HepG2 (cell line): ENCODE measurements around the gene RHBDF2. TPM values are rescaled to one million over a fixed set of nuclear protein-coding genes. Genes with fewer than 3 reads are reported as not detected.

Source experiments
- DDIT3 ChIP-seq: sonication (generic); formaldehyde crosslinking; IDR thresholded peaks from 2 replicates; pipeline ENCODE4 v1.4.0; 2020; ENCODE audit warnings: mild to moderate bottlenecking, missing genetic modification reagents
- GTF2F1 ChIP-seq: fragments of 150-350 bp; IDR thresholded peaks from 2 replicates; pipeline ENCODE4 v1.6.1; 2014; ENCODE audit warnings: low read length
- HNRNPLL ChIP-seq: fragments of 200-400 bp; formaldehyde crosslinking; IDR thresholded peaks from 2 replicates; pipeline ENCODE4 v1.6.1; 2017; ENCODE audit warnings: mild to moderate bottlenecking, low read depth, low read length; ENCODE audit not compliant: poor library complexity, severe bottlenecking
- HOXD1 ChIP-seq: sonication (generic); formaldehyde crosslinking; IDR thresholded peaks from 2 replicates; pipeline ENCODE4 v1.5.0; 2020; ENCODE audit warnings: missing genetic modification reagents
- MAF1 ChIP-seq: sonication (generic); formaldehyde crosslinking; IDR thresholded peaks from 2 replicates; pipeline ENCODE4 v1.5.0; 2020; ENCODE audit warnings: missing genetic modification reagents, borderline replicate concordance
- MTF1 ChIP-seq: sonication (generic); formaldehyde crosslinking; IDR thresholded peaks from 2 replicates; pipeline ENCODE4 v1.5.0; 2020; ENCODE audit warnings: missing genetic modification reagents
- NR3C1 ChIP-seq: sonication (generic); formaldehyde crosslinking; IDR thresholded peaks from 2 replicates; pipeline ENCODE4 v1.4.0; 2020; ENCODE audit warnings: missing genetic modification reagents
- PATZ1 ChIP-seq: sonication (generic); formaldehyde crosslinking; IDR thresholded peaks from 2 replicates; pipeline ENCODE4 v1.4.0; 2020; ENCODE audit warnings: missing genetic modification reagents
- PAWR ChIP-seq: sonication (generic); formaldehyde crosslinking; IDR thresholded peaks from 2 replicates; pipeline ENCODE4 v1.4.0; 2020; ENCODE audit warnings: missing genetic modification reagents, mild to moderate bottlenecking, borderline replicate concordance
- PTBP1 ChIP-seq: fragments of 200-400 bp; formaldehyde crosslinking; IDR thresholded peaks from 2 replicates; pipeline ENCODE4 v1.6.1; 2018; ENCODE audit warnings: low read length, low read depth; ENCODE audit not compliant: poor library complexity, severe bottlenecking
- RARA ChIP-seq: IDR thresholded peaks from 2 replicates; pipeline ENCODE4 v1.6.1; 2016; ENCODE audit warnings: missing genetic modification reagents, missing compliant biosample characterization
- RBM39 ChIP-seq: fragments of 200-400 bp; formaldehyde crosslinking; IDR thresholded peaks from one replicate; pipeline ENCODE4 v1.6.1; 2018; ENCODE audit warnings: antibody characterized with exemption, mild to moderate bottlenecking, low read depth, low read length; ENCODE audit not compliant: poor library complexity, severe bottlenecking
- RFXAP ChIP-seq: sonication (generic); formaldehyde crosslinking; IDR thresholded peaks from 2 replicates; pipeline ENCODE4 v1.4.0; 2020; ENCODE audit warnings: missing genetic modification reagents, borderline replicate concordance
- SAFB2 ChIP-seq: sonication (generic); formaldehyde crosslinking; IDR thresholded peaks from 2 replicates; pipeline ENCODE4 v1.5.1; 2020; ENCODE audit warnings: missing genetic modification reagents, low read depth, mild to moderate bottlenecking, borderline replicate concordance
- THAP7 ChIP-seq: sonication (generic); formaldehyde crosslinking; IDR thresholded peaks from 2 replicates; pipeline ENCODE4 v1.8.1; 2023; ENCODE audit warnings: mild to moderate bottlenecking, missing genetic modification reagents
- WIZ ChIP-seq: sonication (generic); formaldehyde crosslinking; IDR thresholded peaks from 2 replicates; pipeline ENCODE4 v1.5.1; 2020; ENCODE audit warnings: mild to moderate bottlenecking, missing genetic modification reagents
- XRCC5 ChIP-seq: fragments of 200-400 bp; formaldehyde crosslinking; optimal IDR thresholded peaks from 2 replicates; pipeline ENCODE3; 2017; ENCODE audit warnings: mild to moderate bottlenecking, low read length
- ZBTB25 ChIP-seq: IDR thresholded peaks from 2 replicates; pipeline ENCODE4 v1.6.1; 2018; ENCODE audit warnings: missing genetic modification reagents
- ZBTB3 ChIP-seq: sonication (generic); formaldehyde crosslinking; IDR thresholded peaks from 2 replicates; pipeline ENCODE4 v1.4.0; 2020; ENCODE audit warnings: low read depth, mild to moderate bottlenecking, moderate library complexity, missing genetic modification reagents, borderline replicate concordance
- ZBTB34 ChIP-seq: sonication (generic); formaldehyde crosslinking; IDR thresholded peaks from 2 replicates; pipeline ENCODE4 v1.8.0; 2022; ENCODE audit warnings: mild to moderate bottlenecking, missing genetic modification reagents
- ZBTB39 ChIP-seq: sonication (generic); formaldehyde crosslinking; IDR thresholded peaks from 2 replicates; pipeline ENCODE4 v1.5.0; 2020; ENCODE audit warnings: missing genetic modification reagents
- ZNF605 ChIP-seq: sonication (generic); formaldehyde crosslinking; IDR thresholded peaks from 2 replicates; pipeline ENCODE4 v1.8.0; 2022; ENCODE audit warnings: mild to moderate bottlenecking, missing genetic modification reagents
- polyA plus RNA-seq, 8 experiments: library from polyadenylated mRNA; depleted of rRNA in 3 of 8; stranded (reverse) in 7 of 8; unstranded in 1 of 8; fragments of >200 nt; fragmentation: Illumina TruSeq in 4 of 8; extraction: Trizol in 4 of 8; gene quantifications; 2 replicates each; pipeline versions ENCODE4 v1.2.1 to v1.2.3, GENCODE V29; 2011 to 2016; ENCODE audit warnings: low read depth in 4 of 8, missing spikeins in 1 of 8, mixed read lengths in 1 of 8; ENCODE audit not compliant: insufficient read depth in 1 of 8
- total RNA-seq, 5 experiments: library from RNA; depleted of rRNA; stranded (reverse); fragments of >200 nt; fragmentation: Illumina TruSeq; extraction: Trizol; gene quantifications; 2 replicates each; pipeline ENCODE4 v1.2.3, GENCODE V29; 2016; ENCODE audit warnings: low read depth in 1 of 5

RHBDF2 gene
- total and polyA plus RNA-seq, 2 of the 13 experiments (the other 11 are each of a cell fraction or from before 2014, with no cell fraction given), result 7.8 to 24.2 TPM

GRCh38 chr17:76501018-76501826 lies at the start of gene RHBDF2 (continued):
- peak; percentile 23 for TF ChIP-seq RBM39
- no peak for TF ChIP-seq PTBP1
- TF ChIP-seq XRCC5, result peak; percentile 52
- TF ChIP-seq MAF1, result no peak
- TF ChIP-seq PAWR (CRISPR knock-in tag), result no peak
- TF ChIP-seq NR3C1 (CRISPR knock-in tag), result no peak
- TF ChIP-seq ZBTB25 (CRISPR knock-in tag), result no peak
- no peak for TF ChIP-seq RFXAP (CRISPR knock-in tag)
- TF ChIP-seq DDIT3 (CRISPR knock-in tag), result no peak
- TF ChIP-seq ZBTB39, result no peak
- no peak for TF ChIP-seq ZBTB34 (CRISPR knock-in tag)
- no peak; the same call in 1 of the 2 replicates for TF ChIP-seq RARA (CRISPR knock-in tag)
- TF ChIP-seq HOXD1 (CRISPR knock-in tag), result no peak
- TF ChIP-seq MTF1 (CRISPR knock-in tag), result no peak
- peak; percentile 93 for TF ChIP-seq THAP7
- TF ChIP-seq PATZ1, result peak; percentile 15; the same call in 1 of the 2 replicates
- peak; percentile 84 for TF ChIP-seq HNRNPLL
- TF ChIP-seq WIZ, result no peak
- TF ChIP-seq ZNF605 (CRISPR knock-in tag), result peak; percentile 65
- 0 out of 2 replicates have a peak, but pooled peaks have one; percentile 27 for TF ChIP-seq SAFB2 (CRISPR knock-in tag)
- no peak for TF ChIP-seq GTF2F1
- TF ChIP-seq ZBTB3 (CRISPR knock-in tag), result no peak
